Body of pancreas (tissue), 4 donors: ENCODE data around the gene ZNF777. TPM values are rescaled to one million over a fixed set of nuclear protein-coding genes. Genes with fewer than 3 reads are reported as not detected.

Experiments used
- ATAC-seq: fragments of 150-250 bp; one replicate; pipeline ENCODE4 v1.9.1; 2016
- DNase-seq, 4 donors: peaks; one replicate each; pipeline ENCODE4 v3.0.0-alpha.2; 2019
- H3K27ac ChIP-seq, 4 donors: fragments of 200-600 bp; sonication (generic); 1 replicate in 3 of 4; 2 replicates in 1 of 4; pipeline versions ENCODE4 v1.5.1 to v1.6.1; 2016 to 2019; ENCODE audit warnings: mild to moderate bottlenecking in 1 of 4, mixed read lengths in 1 of 4, moderate library complexity in 1 of 4
- H3K27me3 ChIP-seq, 2 donors: fragments of 200-600 bp; sonication (generic); one replicate each; pipeline ENCODE4 v1.6.0; 2016; ENCODE audit warnings: mild to moderate bottlenecking in 1 of 2
- H3K36me3 ChIP-seq, 2 donors: fragments of 200-600 bp; sonication (generic); replicated peaks in 1 of 2; 2 replicates each; pipeline ENCODE4 v1.5.1; 2016; ENCODE audit warnings: low read depth in 2 of 2; ENCODE audit not compliant: insufficient read depth in 1 of 2
- H3K4me1 ChIP-seq: fragments of 200-600 bp; sonication (generic); one replicate; pipeline ENCODE4 v1.6.0; 2016
- H3K4me3 ChIP-seq, 2 donors: fragments of 200-600 bp; sonication (generic); 1 replicate in 1 of 2; 2 replicates in 1 of 2; pipeline ENCODE4 v1.5.1; 2016 to 2019
- H3K9me3 ChIP-seq, 3 donors: fragments of 200-600 bp; sonication (generic); 1 replicate in 2 of 3; 2 replicates in 1 of 3; pipeline ENCODE4 v1.5.1; 2016
- POLR2A ChIP-seq, 3 donors: fragments of 450-650 bp; IDR thresholded peaks; one replicate each; pipeline ENCODE4 v1.6.1; 2016; ENCODE audit warnings: antibody characterized with exemption in 3 of 3, mild to moderate bottlenecking in 2 of 3
- WGBS, 2 donors: methylation state at CpG; one replicate each; pipeline ENCODE4 v1.1.5; 2017; 5-methylcytosine and 5-hydroxymethylcytosine counted together
- intact Hi-C: fragments of 100-400 bp; cut with DNase I; formaldehyde crosslinking; loops from one replicate; pipeline ENCODE4 v1.15.1; 2023
- total RNA-seq, 2 donors: library from RNA; depleted of rRNA; stranded (reverse); fragments of >200 nt; gene quantifications; one replicate each; pipeline ENCODE4 v1.1.0, GENCODE V29; 2016
- TF ChIP-seq, protein P1 (sequence below), 7 experiments: fragments of 450-650 bp in 4 of 7; fragments of 200-600 bp in 3 of 7; sonication (generic) in 3 of 7; IDR thresholded peaks; one replicate each; pipeline ENCODE4 v1.5.1; 2016 to 2019; ENCODE audit warnings: antibody characterized with exemption in 7 of 7

ZNF777 gene
- total RNA-seq, 2 donors from 2014 or later = 8.3 to 10.5 TPM

DNA sequence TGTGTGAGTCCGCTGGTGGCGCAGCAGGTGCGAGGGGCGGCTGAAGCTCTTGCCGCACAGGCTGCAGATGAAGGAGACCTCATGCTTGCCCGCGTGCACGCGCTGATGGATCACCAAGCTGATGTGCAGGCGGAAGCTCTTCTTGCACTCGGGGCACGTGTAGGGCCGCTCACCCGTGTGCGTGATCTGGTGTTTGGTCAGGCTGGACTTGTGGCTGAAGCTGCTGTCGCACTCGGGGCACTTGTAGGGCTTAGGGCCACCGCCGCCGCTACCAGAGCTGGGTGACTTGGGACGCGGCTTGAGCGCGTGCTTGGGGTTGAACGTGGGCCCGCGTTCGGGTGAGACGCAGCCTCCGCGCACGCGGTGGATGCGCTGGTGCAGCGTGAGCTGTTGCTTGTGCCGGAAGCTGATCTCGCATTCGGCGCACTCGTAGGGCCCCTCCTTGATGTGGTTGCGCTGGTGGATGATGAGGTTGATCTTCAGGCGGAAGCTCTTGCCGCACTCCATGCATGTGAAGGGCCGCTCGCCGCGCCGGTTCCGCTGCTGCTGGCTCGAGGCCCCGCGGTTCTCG is 28.7 kb downstream of the ZNF777 start:
- TF ChIP-seq, protein P1, sequence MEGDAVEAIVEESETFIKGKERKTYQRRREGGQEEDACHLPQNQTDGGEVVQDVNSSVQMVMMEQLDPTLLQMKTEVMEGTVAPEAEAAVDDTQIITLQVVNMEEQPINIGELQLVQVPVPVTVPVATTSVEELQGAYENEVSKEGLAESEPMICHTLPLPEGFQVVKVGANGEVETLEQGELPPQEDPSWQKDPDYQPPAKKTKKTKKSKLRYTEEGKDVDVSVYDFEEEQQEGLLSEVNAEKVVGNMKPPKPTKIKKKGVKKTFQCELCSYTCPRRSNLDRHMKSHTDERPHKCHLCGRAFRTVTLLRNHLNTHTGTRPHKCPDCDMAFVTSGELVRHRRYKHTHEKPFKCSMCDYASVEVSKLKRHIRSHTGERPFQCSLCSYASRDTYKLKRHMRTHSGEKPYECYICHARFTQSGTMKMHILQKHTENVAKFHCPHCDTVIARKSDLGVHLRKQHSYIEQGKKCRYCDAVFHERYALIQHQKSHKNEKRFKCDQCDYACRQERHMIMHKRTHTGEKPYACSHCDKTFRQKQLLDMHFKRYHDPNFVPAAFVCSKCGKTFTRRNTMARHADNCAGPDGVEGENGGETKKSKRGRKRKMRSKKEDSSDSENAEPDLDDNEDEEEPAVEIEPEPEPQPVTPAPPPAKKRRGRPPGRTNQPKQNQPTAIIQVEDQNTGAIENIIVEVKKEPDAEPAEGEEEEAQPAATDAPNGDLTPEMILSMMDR (IDR thresholded peaks at IDR 0.05) = no peak
- TF ChIP-seq POLR2A (IDR thresholded peaks at IDR 0.05) = no peak
- DNase-seq (no peak), ATAC-seq (no peak)
- Histone ChIP-seq H3K4me3 (no peak overlapping the region), H3K9me3 (no peaks in the 10 kb centered on the region), H3K27ac (no peak overlapping the region), H3K36me3 (peaks cover 4 to 16% of the 10 kb centered on the region in 2 donors), H3K27me3 (no peaks in the 10 kb centered on the region), H3K4me1 (no peaks in the 10 kb centered on the region)
- 72 to 93% methylated on average over 3 to 44 of the region's 53 CpGs for WGBS, 2 donors
- intact Hi-C loops = no loop called here

DNA sequence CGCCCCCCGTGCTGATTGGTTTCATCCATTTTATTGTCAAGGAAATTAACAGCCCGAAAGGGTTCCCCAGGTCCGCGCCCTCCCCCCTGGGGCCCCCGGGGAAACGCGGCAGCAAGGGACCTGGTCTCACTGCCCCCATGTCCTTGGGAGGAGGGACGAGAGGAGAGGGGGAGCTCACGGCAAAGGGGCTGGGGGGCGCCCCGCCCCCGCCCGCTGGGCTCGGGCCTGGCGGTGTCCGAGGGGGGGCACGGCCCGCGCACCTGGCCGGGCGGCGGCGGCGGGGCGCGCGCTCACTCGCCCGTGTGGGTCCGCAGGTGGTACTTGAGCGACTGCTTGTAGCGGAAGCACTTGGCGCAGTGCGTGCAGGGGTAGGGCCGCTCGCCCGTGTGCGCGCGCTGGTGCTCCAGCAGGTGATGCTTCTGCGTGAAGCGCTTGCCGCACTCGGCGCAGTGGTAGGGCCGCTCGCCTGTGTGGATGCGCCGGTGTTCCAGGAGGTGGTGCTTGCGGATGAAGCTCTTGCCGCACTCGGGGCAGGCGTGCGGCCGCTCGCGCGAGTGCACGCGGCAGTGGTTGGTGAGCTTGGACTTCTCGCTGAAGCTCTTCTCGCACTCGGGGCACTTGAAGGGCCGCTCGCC is 29.3 kb downstream of the ZNF777 start:
- H3K9me3 ChIP-seq = no peaks in the 10 kb centered on the region
- no peaks in the 10 kb centered on the region for H3K4me1 ChIP-seq
- H3K27me3 ChIP-seq = no peaks in the 10 kb centered on the region
- WGBS, 2 donors = 95 to 96% methylated on average over 49 to 57 of the region's 66 CpGs
- peaks cover 4 to 16% of the 10 kb centered on the region in 2 donors for H3K36me3 ChIP-seq
- no peak for ATAC-seq
- intact Hi-C loops = no loop called here
- H3K27ac ChIP-seq = no peak overlapping the region
- TF ChIP-seq, protein P1 (IDR thresholded peaks at IDR 0.05) = no peak
- TF ChIP-seq POLR2A (IDR thresholded peaks at IDR 0.05) = no peak
- no peak for DNase-seq
- H3K4me3 ChIP-seq = no peak overlapping the region

DNA sequence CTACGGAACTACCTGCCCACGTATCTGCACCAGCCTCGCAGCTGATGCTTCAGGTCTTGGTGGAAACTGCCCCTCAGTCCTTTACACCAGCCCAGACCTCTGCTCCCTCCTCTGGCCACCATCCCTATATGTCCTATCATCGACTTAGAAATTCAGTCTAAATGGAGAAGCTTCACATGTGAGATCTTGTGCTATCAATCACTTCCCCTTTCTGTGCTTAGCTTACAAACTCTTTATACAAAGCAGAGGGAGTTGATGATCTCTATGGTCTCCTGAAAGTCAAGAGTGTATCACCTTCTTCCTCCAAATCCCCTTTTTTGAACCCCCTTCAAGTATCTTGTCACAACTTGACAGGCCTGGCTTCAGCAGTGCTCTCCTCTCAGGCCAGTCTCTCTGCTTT is 30.7 kb downstream of the ZNF777 start:
- Histone ChIP-seq H3K4me1 (no peaks in the 10 kb centered on the region), H3K27me3 (no peaks in the 10 kb centered on the region), H3K27ac (no peak overlapping the region), H3K36me3 (peaks cover 4 to 13% of the 10 kb centered on the region in 2 donors), H3K9me3 (no peaks in the 10 kb centered on the region), H3K4me3 (no peak overlapping the region)
- no peak for TF ChIP-seq POLR2A (IDR thresholded peaks at IDR 0.05)
- TF ChIP-seq, protein P1 (IDR thresholded peaks at IDR 0.05) = no peak
- ATAC-seq (no peak), DNase-seq (no peak)
- intact Hi-C loops = no loop called here
- WGBS, 2 donors = 90% methylated on average over 4 of the region's 4 CpGs

DNA sequence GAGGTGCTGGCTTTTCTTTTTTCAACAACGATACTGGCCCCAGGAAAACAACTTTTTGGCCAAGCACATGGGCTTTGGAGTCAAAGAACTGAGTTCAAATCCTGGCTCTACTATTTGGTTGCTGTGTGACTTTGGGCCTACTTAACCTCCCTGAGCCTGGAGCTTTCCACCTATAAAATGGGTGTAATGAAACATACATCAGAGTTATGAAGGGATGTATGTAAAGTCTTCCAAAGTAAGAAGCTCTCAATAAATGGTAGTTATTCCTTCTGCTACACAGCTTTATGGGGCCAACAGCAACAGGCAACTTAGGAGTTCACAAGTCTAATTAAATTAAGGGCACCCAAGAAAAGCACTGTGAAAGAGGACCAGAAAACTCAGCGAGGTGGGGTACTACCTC is 33.0 kb downstream of the ZNF777 start:
- H3K27me3 ChIP-seq = no peaks in the 10 kb centered on the region
- no peak overlapping the region for H3K4me3 ChIP-seq
- H3K27ac ChIP-seq = no peak overlapping the region
- WGBS, 2 donors = 87 to 91% methylated on average over 2 of the region's 2 CpGs
- TF ChIP-seq, protein P1 (IDR thresholded peaks at IDR 0.05) = no peak
- no peak for TF ChIP-seq POLR2A (IDR thresholded peaks at IDR 0.05)
- peaks cover 4 to 13% of the 10 kb centered on the region in 2 donors for H3K36me3 ChIP-seq
- H3K9me3 ChIP-seq = no peaks in the 10 kb centered on the region
- peaks cover 9% of the 10 kb centered on the region for H3K4me1 ChIP-seq
- DNase-seq = no peak
- ATAC-seq = no peak
- intact Hi-C loops = no loop called here
